Activated naive CD8-positive, alpha-beta T cell treated with anti-CD3 and anti-CD28 coated beads for 36 hours (primary cell): ENCODE data around the gene NVL. TPM values are rescaled to one million over a fixed set of nuclear protein-coding genes. Genes with fewer than 3 reads are reported as not detected.

Source experiments
- DNase-seq: peaks from one replicate; pipeline ENCODE4 v3.0.0; 2021
- H3K27ac Mint-ChIP-seq: one replicate; pipeline ENCODE4 v1.8.0; 2022; ENCODE audit warnings: mild to moderate bottlenecking, moderate library complexity, mixed read lengths
- H3K27me3 Mint-ChIP-seq: one replicate; pipeline ENCODE4 v1.8.0; 2022; ENCODE audit warnings: mild to moderate bottlenecking, mixed read lengths
- H3K36me3 Mint-ChIP-seq: one replicate; pipeline ENCODE4 v1.8.0; 2021; ENCODE audit warnings: mild to moderate bottlenecking, mixed read lengths
- H3K4me1 Mint-ChIP-seq: one replicate; pipeline ENCODE4 v1.8.0; 2021; ENCODE audit warnings: mixed read lengths
- H3K4me3 Mint-ChIP-seq: one replicate; pipeline ENCODE4 v1.8.0; 2022; ENCODE audit warnings: mild to moderate bottlenecking, moderate library complexity, mixed read lengths
- H3K9me3 Mint-ChIP-seq: one replicate; pipeline ENCODE4 v1.8.0; 2022; ENCODE audit warnings: mixed read lengths
- total RNA-seq, 2 experiments: library from RNA; stranded (reverse); gene quantifications; one replicate each; pipeline ENCODE4 v1.2.3, GENCODE V29; 2021

Gene NVL
- total RNA-seq, 2 experiments from 2014 or later = 41.6 to 45.2 TPM

GRCh38 chr1:224238212-224238611 is 91.8 kb downstream of the NVL start:
- H3K9me3 Mint-ChIP-seq = no peaks in the 10 kb centered on the region

GRCh38 chr1:224237119-224237881 is 92.7 kb downstream of the NVL start:
- H3K36me3 Mint-ChIP-seq = peaks cover 3% of the 10 kb centered on the region
- H3K27me3 Mint-ChIP-seq = no peaks in the 10 kb centered on the region
- H3K4me1 Mint-ChIP-seq = no peaks in the 10 kb centered on the region
- H3K4me3 Mint-ChIP-seq = no peak overlapping the region
- DNase-seq = no peak
- no peaks in the 10 kb centered on the region for H3K9me3 Mint-ChIP-seq
- no peak overlapping the region for H3K27ac Mint-ChIP-seq

More at GRCh38 chr1:224238212-224238611, 91.8 kb downstream of the NVL start:
- H3K27me3 Mint-ChIP-seq = no peaks in the 10 kb centered on the region
- H3K27ac Mint-ChIP-seq = peak overlapping the region; percentile 47
- no peaks in the 10 kb centered on the region for H3K36me3 Mint-ChIP-seq
- H3K4me1 Mint-ChIP-seq = no peaks in the 10 kb centered on the region
- H3K4me3 Mint-ChIP-seq = no peak overlapping the region
- DNase-seq = no peak

- H3K4me3 Mint-ChIP-seq = no peak overlapping the region
- H3K27me3 Mint-ChIP-seq = no peaks in the 10 kb centered on the region
- H3K4me1 Mint-ChIP-seq = no peaks in the 10 kb centered on the region
- H3K9me3 Mint-ChIP-seq = no peaks in the 10 kb centered on the region
- no peak for DNase-seq
- H3K36me3 Mint-ChIP-seq = peaks cover 7% of the 10 kb centered on the region
- no peak overlapping the region for H3K27ac Mint-ChIP-seq
These were observed 94.0 kb downstream of the NVL start for GRCh38 chr1:224235813-224236493.

GRCh38 chr1:224234017-224234416 is 96.0 kb downstream of the NVL start:
- Mint-ChIP-seq H3K27ac (peak overlapping the region; percentile 34), H3K27me3 (no peaks in the 10 kb centered on the region), H3K36me3 (peaks cover 14% of the 10 kb centered on the region), H3K4me3 (no peak overlapping the region), H3K9me3 (no peaks in the 10 kb centered on the region), H3K4me1 (no peaks in the 10 kb centered on the region)
- no peak for DNase-seq

GRCh38 chr1:224226849-224227502 is 103.0 kb downstream of the NVL start:
- Mint-ChIP-seq H3K27ac (no peak overlapping the region), H3K9me3 (no peaks in the 10 kb centered on the region), H3K36me3 (peaks cover 17% of the 10 kb centered on the region), H3K4me3 (no peak overlapping the region), H3K4me1 (no peaks in the 10 kb centered on the region), H3K27me3 (no peaks in the 10 kb centered on the region)
- DNase-seq = no peak

- no peak overlapping the region for H3K4me3 Mint-ChIP-seq
- no peaks in the 10 kb centered on the region for H3K27me3 Mint-ChIP-seq
- no peaks in the 10 kb centered on the region for H3K4me1 Mint-ChIP-seq
- no peaks in the 10 kb centered on the region for H3K9me3 Mint-ChIP-seq
- no peak for DNase-seq
- peaks cover 6% of the 10 kb centered on the region for H3K36me3 Mint-ChIP-seq
- no peak overlapping the region for H3K27ac Mint-ChIP-seq
These were observed 105.9 kb downstream of the NVL start for GRCh38 chr1:224223819-224224714.

- Mint-ChIP-seq H3K36me3 (no peaks in the 10 kb centered on the region), H3K9me3 (no peaks in the 10 kb centered on the region), H3K27me3 (no peaks in the 10 kb centered on the region), H3K4me3 (no peak overlapping the region), H3K4me1 (no peaks in the 10 kb centered on the region), H3K27ac (no peak overlapping the region)
- no peak for DNase-seq
These were observed 110.3 kb downstream of the NVL start for GRCh38 chr1:224219612-224220059.

GRCh38 chr1:224219011-224219611 is 110.9 kb downstream of the NVL start:
- Mint-ChIP-seq H3K9me3 (no peaks in the 10 kb centered on the region), H3K4me1 (no peaks in the 10 kb centered on the region), H3K36me3 (no peaks in the 10 kb centered on the region), H3K4me3 (no peak overlapping the region), H3K27ac (no peak overlapping the region), H3K27me3 (no peaks in the 10 kb centered on the region)
- no peak for DNase-seq

- Mint-ChIP-seq H3K36me3 (no peaks in the 10 kb centered on the region), H3K27me3 (no peaks in the 10 kb centered on the region)
These were observed 112.0 kb downstream of the NVL start for GRCh38 chr1:224217655-224218623.

GRCh38 chr1:224216382-224216781 is 113.6 kb downstream of the NVL start:
- H3K27ac Mint-ChIP-seq = no peak overlapping the region
- no peaks in the 10 kb centered on the region for H3K36me3 Mint-ChIP-seq
- no peaks in the 10 kb centered on the region for H3K4me1 Mint-ChIP-seq
- DNase-seq = no peak
- H3K9me3 Mint-ChIP-seq = no peaks in the 10 kb centered on the region
- H3K4me3 Mint-ChIP-seq = no peak overlapping the region
- no peaks in the 10 kb centered on the region for H3K27me3 Mint-ChIP-seq

More at GRCh38 chr1:224217655-224218623, 112.0 kb downstream of the NVL start:
- Mint-ChIP-seq H3K27ac (no peak overlapping the region), H3K4me1 (no peaks in the 10 kb centered on the region), H3K9me3 (no peaks in the 10 kb centered on the region), H3K4me3 (no peak overlapping the region)
- DNase-seq = no peak

GRCh38 chr1:224213438-224214119 is 116.4 kb downstream of the NVL start:
- Mint-ChIP-seq H3K4me3 (no peak overlapping the region), H3K27ac (no peak overlapping the region), H3K27me3 (no peaks in the 10 kb centered on the region), H3K4me1 (no peaks in the 10 kb centered on the region), H3K9me3 (no peaks in the 10 kb centered on the region), H3K36me3 (no peaks in the 10 kb centered on the region)
- DNase-seq = no peak

GRCh38 chr1:224212618-224213061 is 117.3 kb downstream of the NVL start:
- Mint-ChIP-seq H3K4me1 (no peaks in the 10 kb centered on the region), H3K9me3 (no peaks in the 10 kb centered on the region), H3K27me3 (no peaks in the 10 kb centered on the region), H3K27ac (no peak overlapping the region), H3K36me3 (no peaks in the 10 kb centered on the region), H3K4me3 (no peak overlapping the region)
- no peak for DNase-seq
